ENCODE results near the gene PP2D1.
"Not testable (repeated sequence)": the region's sequence is repeated elsewhere in the genome, so short reads cannot be mapped to it uniquely, and the experiment has no call there.

PP2D1 gene

DNA sequence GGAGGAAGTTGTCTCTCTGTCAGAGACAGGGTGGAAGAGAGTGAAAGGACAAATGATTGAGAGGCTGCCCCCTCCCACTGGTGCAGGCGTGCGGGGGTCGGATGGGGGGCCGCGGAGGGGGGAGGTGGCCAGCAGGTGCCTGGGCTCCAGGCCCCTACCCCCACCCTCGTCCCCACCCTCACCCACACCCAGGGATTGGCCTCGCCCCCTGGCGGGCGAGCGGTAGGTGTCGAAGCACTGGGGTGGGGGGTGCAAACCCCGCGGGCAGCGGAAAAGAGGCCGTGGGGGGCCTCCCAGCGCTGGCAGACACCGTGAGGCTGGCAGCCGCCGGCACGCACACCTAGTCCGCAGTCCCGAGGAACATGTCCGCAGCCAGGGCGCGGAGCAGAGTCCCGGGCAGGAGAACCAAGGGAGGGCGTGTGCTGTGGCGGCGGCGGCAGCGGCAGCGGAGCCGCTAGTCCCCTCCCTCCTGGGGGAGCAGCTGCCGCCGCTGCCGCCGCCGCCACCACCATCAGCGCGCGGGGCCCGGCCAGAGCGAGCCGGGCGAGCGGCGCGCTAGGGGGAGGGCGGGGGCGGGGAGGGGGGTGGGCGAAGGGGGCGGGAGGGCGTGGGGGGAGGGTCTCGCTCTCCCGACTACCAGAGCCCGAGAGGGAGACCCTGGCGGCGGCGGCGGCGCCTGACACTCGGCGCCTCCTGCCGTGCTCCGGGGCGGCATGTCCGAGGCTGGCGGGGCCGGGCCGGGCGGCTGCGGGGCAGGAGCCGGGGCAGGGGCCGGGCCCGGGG lies 27.9 kb upstream of the PP2D1 start, which contains the start of gene KAT2B:
KAT2B (plus strand) TSS at position 682 of the 783 bp plus-strand sequence; CDS start at position 714, 32 bp downstream.
- DNase-seq (ENCODE audit: low read depth in 2 of 2), result peak; percentile 66 to 72

- DNase-seq (ENCODE audit: low read depth in 2 of 2), result no peak
Observed at GRCh38 chr3:20039466-20039764, 27.4 kb upstream of the PP2D1 start.

GRCh38 chr3:20038699-20039465 lies 26.8 kb upstream of the PP2D1 start:
- no peak for DNase-seq (ENCODE audit: low read depth in 2 of 2)

- DNase-seq (ENCODE audit: low read depth in 2 of 2), result no peak
Observed at GRCh38 chr3:20037255-20037996, 25.4 kb upstream of the PP2D1 start.

GRCh38 chr3:20035019-20035418 lies 23.0 kb upstream of the PP2D1 start:
- DNase-seq (ENCODE audit: low read depth in 2 of 2), result no peak

- not testable (repeated sequence) for DNase-seq (ENCODE audit: low read depth in 2 of 2)
Observed at GRCh38 chr3:20031939-20032338, 19.9 kb upstream of the PP2D1 start.

DNA sequence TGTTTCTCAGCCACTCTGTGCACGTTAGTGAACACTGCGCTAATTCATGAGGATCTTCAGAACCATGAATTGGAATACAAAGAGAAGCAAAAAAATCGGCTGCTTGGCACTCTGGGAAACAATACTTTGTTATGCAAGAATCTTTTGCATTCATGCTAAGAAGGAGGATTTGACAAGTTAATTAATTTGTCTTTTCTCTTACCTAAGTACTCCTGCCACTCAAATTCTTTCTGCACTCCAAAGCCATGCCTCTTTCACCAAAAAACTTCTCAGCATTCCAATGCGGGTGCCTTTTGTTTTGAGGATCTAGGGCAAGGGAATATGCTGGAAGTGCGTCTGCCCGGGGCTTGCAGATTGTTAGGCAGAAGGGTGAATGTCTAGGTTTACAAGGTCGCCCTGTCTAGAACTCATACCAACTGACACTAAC lies 16.9 kb upstream of the PP2D1 start:
- DNase-seq (ENCODE audit: low read depth in 2 of 2), result no peak

GRCh38 chr3:20027136-20027535 lies 15.1 kb upstream of the PP2D1 start:
- no peak for DNase-seq (ENCODE audit: low read depth in 2 of 2)

GRCh38 chr3:20023623-20024405 lies 11.8 kb upstream of the PP2D1 start:
- no peak for DNase-seq (ENCODE audit: low read depth in 2 of 2)

DNA sequence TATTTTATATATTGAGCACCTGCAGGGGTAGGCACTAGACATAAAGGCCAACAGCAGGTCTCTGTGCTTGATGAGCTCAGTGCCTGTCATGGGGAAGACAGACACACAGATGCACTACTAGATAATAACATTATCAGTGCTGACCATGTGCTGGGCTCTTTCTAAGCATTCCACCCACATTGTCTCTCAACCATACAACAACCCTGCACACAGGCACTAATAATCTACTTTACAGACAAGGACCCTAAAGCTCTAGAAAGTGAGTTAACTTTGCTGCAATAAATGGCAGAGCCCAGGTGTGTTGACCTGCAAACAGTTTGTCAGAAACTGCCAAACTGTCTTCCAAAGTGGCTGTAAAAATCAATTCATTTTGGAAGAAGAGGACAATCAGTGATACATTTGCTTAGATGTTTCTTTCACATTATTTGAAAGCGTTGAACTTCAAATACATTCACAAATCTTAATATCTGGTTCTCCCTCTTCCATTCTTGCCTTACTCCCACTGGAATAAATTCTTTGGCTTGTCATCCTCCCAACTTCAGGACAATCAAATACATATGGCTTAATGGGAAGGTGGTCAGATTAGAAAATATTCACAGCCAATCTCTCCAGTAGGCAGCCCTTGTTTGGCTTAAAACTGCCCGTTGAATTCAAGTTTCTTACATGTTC lies 11.0 kb upstream of the PP2D1 start:
- no peak for DNase-seq (ENCODE audit: low read depth in 2 of 2)

- DNase-seq (ENCODE audit: low read depth in 2 of 2), result not testable (repeated sequence)
Observed at GRCh38 chr3:20016076-20016475, 4.0 kb upstream of the PP2D1 start.

DNA sequence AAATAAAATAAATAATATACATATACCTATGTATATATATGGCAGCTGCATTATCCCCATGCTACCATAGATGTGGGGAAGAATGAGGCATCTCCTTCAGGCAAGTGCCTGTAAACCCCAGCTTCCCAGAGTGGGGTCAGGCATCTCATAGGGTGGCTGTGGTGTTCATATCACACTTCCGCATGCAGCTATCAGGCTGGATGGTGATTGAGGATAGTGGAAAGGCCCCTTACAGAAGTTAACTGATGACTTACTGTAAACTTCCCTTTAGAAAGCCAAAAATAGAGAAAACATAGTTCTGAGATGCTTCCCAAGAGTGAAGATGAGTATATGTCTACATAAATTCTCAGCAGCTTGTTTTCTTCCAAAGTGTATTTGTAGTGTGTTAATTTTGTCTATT lies 3.5 kb upstream of the PP2D1 start:
- no peak for DNase-seq (ENCODE audit: low read depth in 2 of 2)

DNA sequence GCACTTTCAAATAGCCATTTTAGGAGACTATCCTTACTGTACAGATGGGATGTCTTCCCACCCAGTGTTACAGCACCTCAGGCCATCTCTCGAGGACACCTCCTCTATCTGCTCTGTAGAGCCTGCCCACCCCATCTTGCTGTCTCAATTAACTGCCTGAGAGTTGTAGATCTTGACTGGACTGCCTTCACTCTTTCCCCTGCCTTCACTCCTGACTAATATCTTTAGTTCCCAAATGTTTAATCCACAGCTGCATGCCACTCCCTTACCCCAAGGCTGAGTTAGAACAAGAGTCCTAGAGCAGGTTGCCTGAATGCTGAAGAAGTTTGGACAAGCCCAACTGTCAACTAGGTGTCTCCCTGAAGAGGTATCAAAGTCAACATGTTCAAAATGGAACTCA lies 1.3 kb upstream of the PP2D1 start:
- no peak for DNase-seq (ENCODE audit: low read depth in 2 of 2)

GRCh38 chr3:20008646-20009045 lies 3.4 kb downstream of the PP2D1 start:
- no peak for DNase-seq (ENCODE audit: low read depth in 2 of 2)

DNA sequence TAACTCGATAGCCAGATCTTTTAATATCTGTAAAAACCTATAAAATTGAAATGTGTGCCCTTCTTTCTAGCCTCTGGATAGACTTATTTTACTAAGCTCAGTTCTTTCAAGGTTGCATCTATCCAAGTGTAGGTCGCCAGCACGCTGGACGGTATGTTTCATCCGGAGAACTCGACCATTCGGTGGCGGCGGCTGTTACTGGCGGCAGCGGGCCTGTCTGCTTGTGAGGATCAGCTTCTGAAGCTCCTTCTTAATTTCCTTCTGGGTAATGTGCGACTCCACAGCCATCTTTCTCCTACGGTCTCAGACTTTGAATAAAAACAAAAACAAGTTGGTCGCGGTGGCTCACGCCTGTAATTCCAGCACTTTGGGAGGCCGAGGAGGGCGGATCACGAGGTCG lies 4.1 kb downstream of the PP2D1 start:
- no peak for DNase-seq (ENCODE audit: low read depth in 2 of 2)

DNA sequence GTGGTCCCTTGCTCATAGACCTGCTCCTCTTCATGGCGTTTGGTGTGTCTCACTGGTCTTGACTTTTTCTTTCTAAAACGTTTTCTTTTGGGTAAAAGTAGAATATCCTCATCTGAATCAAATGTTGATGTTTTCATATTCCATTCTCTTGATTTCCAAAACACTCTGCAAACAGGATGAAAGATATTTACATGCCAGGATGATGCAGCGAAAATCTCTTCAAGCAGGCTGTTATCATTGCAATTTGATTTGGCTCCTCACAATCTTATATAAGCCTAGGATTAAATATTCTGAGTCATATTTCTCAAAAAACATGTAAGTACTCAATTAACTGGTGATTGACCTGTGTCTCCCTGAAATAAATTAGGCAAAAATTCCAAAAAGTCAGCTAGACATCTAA lies 10.1 kb downstream of the PP2D1 start:
- DNase-seq (ENCODE audit: low read depth in 2 of 2), result no peak

- DNase-seq (ENCODE audit: low read depth in 2 of 2), result no peak
Observed at GRCh38 chr3:19997502-19997901, 14.6 kb downstream of the PP2D1 start.

GRCh38 chr3:19994796-19995195 lies 17.3 kb downstream of the PP2D1 start:
- no peak for DNase-seq (ENCODE audit: low read depth in 2 of 2)

GRCh38 chr3:19988904-19989303 lies 23.2 kb downstream of the PP2D1 start:
- not testable (repeated sequence) for DNase-seq (ENCODE audit: low read depth in 2 of 2)

DNA sequence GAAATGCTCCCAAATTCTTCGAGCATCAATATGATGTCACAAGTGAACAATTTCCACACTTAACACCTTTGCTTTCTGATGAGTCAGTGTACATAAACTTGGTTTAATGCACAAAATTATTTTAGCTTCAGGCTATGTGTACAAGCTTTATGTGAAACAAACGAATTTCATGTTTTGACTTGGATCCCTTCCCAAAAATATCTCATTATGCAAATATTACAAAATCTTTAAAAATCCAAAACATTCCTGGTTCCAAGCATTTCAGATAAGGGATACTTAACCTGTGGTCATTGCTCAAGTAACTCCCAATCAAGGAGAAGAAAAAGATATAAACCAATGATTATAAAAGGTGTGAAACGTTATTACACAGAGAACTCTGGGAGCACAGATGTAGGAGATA lies 40.0 kb downstream of the PP2D1 start:
- DNase-seq (ENCODE audit: low read depth in 2 of 2), result no peak

GRCh38 chr3:19970327-19970726 lies 41.7 kb downstream of the PP2D1 start:
- DNase-seq (ENCODE audit: low read depth in 2 of 2), result no peak

All from activated CD4-positive, alpha-beta T cell treated with anti-CD3 and anti-CD28 coated beads for 24 hours (primary cell).